Loucy (cell line): ENCODE data around the gene HHLA2.
A peak's percentile ranks its signal among the peaks of the same experiment; 100 is the strongest.

Experiments
- H2AFZ ChIP-seq: fragments of 200-600 bp; sonication (generic); 2 replicates; pipeline ENCODE4 v1.6.0; 2016; ENCODE audit warnings: antibody characterized with exemption, mild to moderate bottlenecking, low read length, moderate library complexity
- H3F3A ChIP-seq: fragments of 200-600 bp; 2 replicates; pipeline ENCODE4 v1.6.0; 2016; ENCODE audit warnings: antibody characterized with exemption, low read depth, mild to moderate bottlenecking
- H3K27me3 ChIP-seq: fragments of 200-600 bp; sonication (generic); 2 replicates; pipeline ENCODE4 v1.6.1; 2014; ENCODE audit warnings: low read length, mild to moderate bottlenecking; ENCODE audit not compliant: insufficient read depth, poor library complexity, severe bottlenecking
- H3K36me3 ChIP-seq: fragments of 200-600 bp; sonication (generic); 2 replicates; pipeline ENCODE4 v1.6.1; 2016; ENCODE audit warnings: low read length; ENCODE audit not compliant: insufficient read depth
- H3K4me1 ChIP-seq: fragments of 200-600 bp; sonication (generic); 2 replicates; pipeline ENCODE4 v1.5.1; 2014; ENCODE audit warnings: low read length, mild to moderate bottlenecking; ENCODE audit not compliant: insufficient read depth, poor library complexity, severe bottlenecking
- H3K4me2 ChIP-seq: fragments of 200-600 bp; sonication (generic); 2 replicates; pipeline ENCODE4 v1.6.0; 2014; ENCODE audit warnings: antibody characterized with exemption, low read length, low read depth, mild to moderate bottlenecking; ENCODE audit not compliant: poor library complexity, severe bottlenecking
- H3K4me3 ChIP-seq: fragments of 200-600 bp; sonication (generic); 2 replicates; pipeline ENCODE4 v1.5.1; 2014; ENCODE audit warnings: low read length, mild to moderate bottlenecking, mixed read lengths; ENCODE audit not compliant: poor library complexity, severe bottlenecking
- H3K79me2 ChIP-seq: fragments of 200-600 bp; sonication (generic); 2 replicates; pipeline ENCODE4 v1.6.1; 2014; ENCODE audit warnings: low read length; ENCODE audit not compliant: insufficient read depth
- H3K9ac ChIP-seq: fragments of 200-600 bp; sonication (generic); 2 replicates; pipeline ENCODE4 v1.6.0; 2014; ENCODE audit warnings: mild to moderate bottlenecking, low read depth, low read length, moderate library complexity; ENCODE audit not compliant: poor library complexity, severe bottlenecking
- H3K9me2 ChIP-seq: fragments of 200-600 bp; sonication (generic); replicated peaks from 2 replicates; pipeline ENCODE4 v1.6.1; 2016; ENCODE audit warnings: low read depth, low read length, mixed read lengths
- H3K9me3 ChIP-seq: fragments of 200-600 bp; sonication (generic); 2 replicates; pipeline ENCODE4 v1.6.1; 2014; ENCODE audit warnings: mild to moderate bottlenecking, antibody characterized with exemption, low read length, low read depth; ENCODE audit not compliant: insufficient read depth
- H4K20me1 ChIP-seq: fragments of 200-600 bp; sonication (generic); 2 replicates; pipeline ENCODE4 v1.6.0; 2014; ENCODE audit warnings: antibody characterized with exemption, low read length, mild to moderate bottlenecking; ENCODE audit not compliant: insufficient read depth, poor library complexity, severe bottlenecking
- CTCF ChIP-seq: fragments of 200-600 bp; sonication (generic); conservative IDR thresholded peaks from 2 replicates; pipeline ENCODE4 v1.5.1; 2014; ENCODE audit warnings: mild to moderate bottlenecking, antibody characterized with exemption, low read length
- EZH2phosphoT487 ChIP-seq: fragments of 200-600 bp; IDR thresholded peaks from 2 replicates; pipeline ENCODE4 v1.6.1; 2018; ENCODE audit warnings: antibody characterized with exemption, mild to moderate bottlenecking, moderate library complexity, borderline replicate concordance

The HHLA2 gene

DNA sequence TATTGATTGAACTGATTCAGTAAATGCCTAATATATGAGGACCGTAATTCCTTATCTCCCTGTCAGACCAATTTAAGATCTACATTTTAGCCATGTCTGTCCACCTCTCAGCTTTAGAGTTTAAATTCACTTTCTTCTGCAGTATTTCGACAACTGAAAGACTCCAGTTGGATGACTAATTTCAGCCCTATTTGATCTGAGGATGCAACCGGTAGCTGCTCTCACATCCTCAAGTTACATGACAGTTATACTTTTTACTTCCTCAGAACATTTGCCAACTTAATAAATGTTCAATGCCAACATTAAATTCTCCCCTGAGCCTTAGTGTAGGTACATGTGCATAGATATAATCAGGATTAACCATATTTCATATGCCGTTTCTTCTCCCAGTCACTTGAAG lies 2.5 kb upstream of the HHLA2 start:
- Histone ChIP-seq H3K36me3 (no peaks in the 10 kb centered on the region), H3K9ac (no peak overlapping the region)
- TF ChIP-seq CTCF (no peak), EZH2phosphoT487 (no peak)

DNA sequence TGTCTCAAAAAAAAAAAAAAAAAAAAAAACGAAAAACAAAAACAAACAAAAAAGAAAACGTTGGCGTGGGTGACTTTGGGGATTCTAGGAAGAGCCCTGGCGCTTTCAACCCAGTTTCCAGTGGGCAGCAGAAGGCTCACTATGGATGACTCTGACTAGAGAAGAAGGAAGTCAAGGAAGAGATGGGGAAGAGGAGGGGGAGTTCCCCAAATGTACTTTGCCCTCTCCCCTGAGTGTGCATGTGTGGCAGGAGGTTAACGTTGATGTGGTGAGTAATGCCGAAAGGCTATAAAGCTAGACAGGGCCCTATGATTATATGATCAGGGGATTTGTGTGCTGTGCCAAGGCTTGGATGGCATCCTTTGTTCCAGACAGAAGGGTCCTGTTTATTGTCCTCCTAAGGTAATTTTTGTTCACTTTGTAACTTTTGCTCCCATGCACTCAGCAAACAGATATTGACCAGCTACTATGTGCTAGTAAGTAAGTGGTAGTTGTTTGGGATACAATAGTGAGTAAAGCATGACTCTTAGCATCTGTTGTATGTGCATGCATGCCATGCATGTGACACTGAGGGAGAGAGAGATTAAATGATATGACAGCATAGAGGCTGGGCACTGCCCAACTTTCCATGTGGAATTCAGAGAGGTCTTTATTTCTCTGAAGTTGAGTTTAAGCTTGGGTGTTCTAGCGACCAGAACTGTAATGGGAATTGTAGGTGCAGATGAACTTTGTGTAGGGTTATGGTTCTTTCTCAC lies 750 bp upstream of the HHLA2 start:
- Histone ChIP-seq H3K4me2 (no peak overlapping the region), H2AFZ (no peak overlapping the region)

More for the DNA sequence above, 2.5 kb upstream of the HHLA2 start:
- no peaks in the 10 kb centered on the region for H3K27me3 ChIP-seq
- H4K20me1 ChIP-seq = no peaks in the 10 kb centered on the region
- H3K4me3 ChIP-seq = no peak overlapping the region
- no peaks in the 10 kb centered on the region for H3K79me2 ChIP-seq
- H3K9me3 ChIP-seq = no peaks in the 10 kb centered on the region
- no peak overlapping the region for H3K4me2 ChIP-seq
- H3F3A ChIP-seq = no peaks in the 10 kb centered on the region
- H3K4me1 ChIP-seq = peaks cover 17% of the 10 kb centered on the region
- no peaks in the 10 kb centered on the region for H3K9me2 ChIP-seq
- H2AFZ ChIP-seq = 0 out of 2 replicates have a peak overlapping the region, but pooled peaks have one; percentile 26

DNA sequence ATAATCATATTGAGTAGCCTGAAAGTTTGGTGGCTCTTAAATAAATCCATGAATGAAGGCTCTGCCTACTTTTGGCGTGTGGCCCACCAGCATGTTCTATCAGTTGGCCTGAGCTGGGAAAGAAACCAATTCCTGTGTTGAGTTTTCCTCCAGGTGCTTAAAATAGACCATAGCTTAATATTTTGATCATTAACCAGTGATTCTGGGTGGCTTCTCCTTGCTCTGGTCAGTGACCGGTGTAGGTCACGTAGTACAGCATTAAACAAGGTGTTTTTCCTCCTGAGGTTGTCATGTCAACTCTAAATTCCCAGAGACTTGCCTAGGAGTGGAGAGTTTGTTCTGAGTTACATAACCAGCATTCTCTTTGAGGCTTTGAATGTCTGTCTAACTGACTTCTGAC lies 1.3 kb downstream of the HHLA2 start:
- Histone ChIP-seq H3K9me2 (no peaks in the 10 kb centered on the region), H3K36me3 (no peaks in the 10 kb centered on the region), H4K20me1 (no peaks in the 10 kb centered on the region), H3K9me3 (no peaks in the 10 kb centered on the region), H3K4me1 (peaks cover 16% of the 10 kb centered on the region), H2AFZ (no peak overlapping the region), H3K79me2 (no peaks in the 10 kb centered on the region), H3F3A (no peaks in the 10 kb centered on the region), H3K4me2 (no peak overlapping the region), H3K27me3 (no peaks in the 10 kb centered on the region), H3K4me3 (no peak overlapping the region), H3K9ac (no peak overlapping the region)
- no peak for TF ChIP-seq CTCF
- no peak for TF ChIP-seq EZH2phosphoT487

More for the DNA sequence above, 750 bp upstream of the HHLA2 start:
- Histone ChIP-seq H3F3A (no peaks in the 10 kb centered on the region), H3K27me3 (no peaks in the 10 kb centered on the region), H3K4me3 (no peak overlapping the region), H4K20me1 (no peaks in the 10 kb centered on the region), H3K9me3 (no peaks in the 10 kb centered on the region), H3K9me2 (no peaks in the 10 kb centered on the region), H3K79me2 (no peaks in the 10 kb centered on the region), H3K4me1 (peaks cover 17% of the 10 kb centered on the region), H3K9ac (no peak overlapping the region), H3K36me3 (no peaks in the 10 kb centered on the region)
- TF ChIP-seq CTCF (no peak), EZH2phosphoT487 (no peak)
